Hematopoietic multipotent progenitor cell treated with erythropoietin and hydrocortisone succinate and interleukin-3 and kit ligand, for 8 days (in vitro differentiated cells): ENCODE results near the gene NKAIN1.
"Not testable (repeated sequence)": the region's sequence is repeated elsewhere in the genome, so short reads cannot be mapped to it uniquely, and the experiment has no call there.

ENCODE experiments used
- DNase-seq: peaks from one replicate; pipeline ENCODE4 v3.0.0-alpha.2; 2015

The NKAIN1 gene

DNA sequence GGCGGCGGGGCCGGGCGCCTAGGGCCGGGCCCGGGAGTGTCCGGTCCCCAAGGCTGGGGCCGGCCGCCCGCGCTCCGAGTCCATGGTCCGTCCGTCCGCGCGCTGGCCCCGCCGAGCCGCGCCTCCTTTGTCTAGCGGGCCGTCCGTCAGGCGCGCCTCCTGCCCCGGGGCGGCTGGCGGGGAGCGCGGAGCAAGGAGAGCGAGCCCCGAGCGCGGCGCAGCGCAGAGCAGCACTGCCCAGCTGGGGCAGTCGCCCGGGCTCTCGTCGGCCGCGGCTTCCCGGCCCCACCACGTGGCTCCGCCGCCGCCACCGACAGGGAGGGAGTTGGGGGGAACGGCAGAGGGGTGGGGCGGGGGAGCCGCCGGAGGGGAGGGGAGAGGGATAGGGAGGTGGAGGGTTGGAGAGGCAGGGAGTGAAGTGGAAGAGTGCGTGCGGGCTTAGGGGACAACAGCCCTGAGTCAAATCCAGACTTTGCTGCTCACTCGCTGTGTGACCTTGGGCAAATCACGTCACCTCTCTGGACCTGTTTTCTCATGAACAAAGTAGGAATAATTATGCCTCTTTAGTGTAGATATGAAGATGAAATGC, at the start of gene NKAIN1:
Gene NKAIN1 (minus strand): TSS at position 235 of the 589 bp plus-strand sequence. CDS start 340 bp downstream, outside the sequence.
- DNase-seq = no peak

DNA sequence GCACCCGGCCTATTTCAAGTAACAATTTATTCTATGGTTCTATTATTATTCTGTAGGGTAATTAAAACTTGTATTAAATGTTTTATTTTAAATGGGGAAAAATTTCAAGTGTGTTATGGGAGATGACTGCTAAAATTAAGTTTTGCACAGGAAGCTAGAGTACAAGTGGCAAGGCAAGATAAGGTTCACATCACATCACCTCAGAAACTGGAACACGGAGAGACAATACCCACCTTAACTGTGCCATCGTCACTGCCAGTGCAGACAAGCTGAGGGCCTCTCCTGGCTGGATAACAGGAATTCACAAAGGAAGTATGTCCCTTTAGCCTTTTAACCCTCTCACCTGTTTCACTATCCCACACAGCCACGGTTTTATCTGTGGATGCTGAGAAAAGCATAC, 49.3 kb upstream of the NKAIN1 start:
- DNase-seq = peak; percentile 45

DNA sequence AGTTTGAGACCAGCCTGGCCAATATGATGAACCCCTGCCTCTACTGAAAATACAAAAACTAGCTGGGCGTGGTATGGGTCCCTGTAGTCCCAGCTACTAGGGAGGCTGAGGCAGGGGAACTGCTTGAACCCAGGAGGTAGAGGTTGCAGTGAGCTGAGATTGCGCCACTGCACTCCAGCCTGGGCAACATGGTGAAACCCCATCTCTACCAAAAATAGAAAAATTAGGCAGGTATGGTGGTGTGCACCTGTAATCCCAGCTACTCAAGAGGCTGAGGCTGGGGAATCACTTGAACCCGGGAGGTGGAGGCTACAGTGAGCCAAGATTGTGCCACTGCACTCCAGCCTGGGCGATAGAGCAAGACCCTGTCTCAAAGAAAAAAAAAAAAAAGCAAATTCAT, 48.1 kb upstream of the NKAIN1 start:
- not testable (repeated sequence) for DNase-seq

DNA sequence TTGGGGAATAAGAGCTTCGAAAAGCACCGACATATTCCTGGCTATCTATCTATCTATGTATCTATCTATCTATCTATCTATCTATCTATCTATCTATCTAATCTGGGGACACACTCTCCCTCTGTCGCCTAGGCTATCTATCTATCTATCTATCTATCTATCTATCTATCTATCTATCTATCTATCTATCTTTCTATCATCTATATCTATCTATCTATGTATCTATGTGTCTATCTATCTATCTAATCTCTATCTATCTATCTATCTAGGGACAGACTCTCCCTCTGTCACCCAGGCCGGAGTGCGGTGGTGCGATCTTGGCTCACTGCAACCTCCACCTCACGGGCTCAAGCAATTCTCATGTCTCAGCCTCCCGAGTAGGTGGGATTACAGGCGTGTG, 42.7 kb upstream of the NKAIN1 start:
- DNase-seq = not testable (repeated sequence)

DNA sequence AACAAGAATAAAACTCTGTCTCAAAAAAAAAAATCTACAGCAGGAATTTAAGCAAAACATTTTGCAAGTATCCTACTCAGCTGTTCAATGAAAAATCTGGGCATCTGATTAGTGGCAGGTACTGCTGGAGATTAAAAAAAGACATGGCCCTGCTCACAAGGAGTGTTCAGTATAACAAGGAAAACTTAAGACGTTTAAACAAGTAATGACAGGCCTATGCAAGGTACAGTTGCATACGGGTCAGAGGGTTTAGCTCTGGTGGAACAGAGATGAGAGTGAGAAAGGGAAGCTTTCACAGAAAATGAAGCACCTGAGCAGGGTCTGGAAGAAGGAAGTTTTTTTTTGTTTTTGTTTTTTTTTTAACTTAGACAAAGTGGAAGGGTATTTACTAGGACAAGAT, 33.9 kb upstream of the NKAIN1 start:
- no peak for DNase-seq

DNA sequence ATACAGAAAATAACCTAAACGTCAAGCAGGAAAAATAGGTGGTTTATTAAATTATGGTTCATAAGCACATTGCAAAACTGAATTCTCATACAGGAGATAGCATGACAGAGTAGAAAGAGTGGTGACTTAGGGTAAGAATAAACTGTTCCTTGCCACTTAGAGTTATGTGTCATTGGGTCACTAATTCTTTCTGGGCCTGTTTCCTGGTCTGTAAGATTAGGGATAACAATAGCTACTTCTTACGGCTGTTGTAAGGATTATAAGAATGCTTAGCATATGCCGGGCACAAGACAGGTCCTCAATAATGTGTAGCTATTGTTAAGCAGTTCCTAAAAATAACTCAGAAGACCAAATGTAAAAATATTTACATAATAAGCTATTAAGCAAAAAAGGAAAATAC, 32.7 kb upstream of the NKAIN1 start:
- DNase-seq = no peak

DNA sequence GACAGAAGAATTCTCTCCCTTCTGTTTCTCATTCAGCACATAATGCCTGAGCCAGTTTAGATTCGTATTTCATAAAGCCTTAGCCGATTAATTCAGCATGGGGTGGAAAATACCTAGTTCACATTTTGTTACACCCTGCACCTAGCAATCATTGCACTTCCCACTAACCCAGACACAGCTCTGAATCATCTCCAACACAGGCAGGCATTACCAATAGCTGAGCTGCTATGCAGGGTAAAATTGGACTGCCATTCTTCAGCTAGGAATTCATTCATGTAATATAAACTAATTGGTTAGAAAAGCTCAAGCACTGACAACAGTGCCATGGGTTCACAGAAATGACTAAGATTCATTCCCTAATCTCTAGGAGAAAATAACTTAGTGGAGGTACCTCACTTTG, 26.9 kb upstream of the NKAIN1 start:
- no peak for DNase-seq

DNA sequence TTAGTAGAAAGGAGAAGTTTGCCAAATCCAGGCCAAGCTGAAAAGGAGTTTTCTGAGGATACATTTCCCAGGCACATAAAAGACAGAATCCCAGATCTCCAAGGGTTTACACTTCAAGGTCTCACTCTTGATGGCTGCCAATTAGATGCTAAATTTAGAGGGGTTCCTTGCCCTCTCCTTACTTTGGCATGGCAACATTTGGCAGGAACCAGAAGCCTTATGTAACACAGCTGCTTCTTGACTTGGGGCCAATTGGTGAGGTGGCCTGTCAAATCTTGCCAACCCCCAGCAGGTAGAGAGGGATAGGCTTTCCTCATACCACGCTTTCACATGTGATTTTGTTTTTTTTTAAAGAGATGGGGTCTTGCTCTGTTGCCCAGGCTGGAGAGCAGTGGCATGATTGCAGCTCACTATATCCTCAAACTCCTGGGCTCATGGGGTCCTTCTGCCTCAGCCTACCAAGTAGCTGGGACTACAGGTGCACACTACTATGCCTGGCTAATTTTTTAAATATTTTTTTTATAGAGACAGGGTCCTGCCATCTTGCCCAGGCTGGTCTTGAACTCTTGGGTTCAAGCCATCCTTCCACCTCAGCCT, 25.2 kb upstream of the NKAIN1 start:
- no peak for DNase-seq

DNA sequence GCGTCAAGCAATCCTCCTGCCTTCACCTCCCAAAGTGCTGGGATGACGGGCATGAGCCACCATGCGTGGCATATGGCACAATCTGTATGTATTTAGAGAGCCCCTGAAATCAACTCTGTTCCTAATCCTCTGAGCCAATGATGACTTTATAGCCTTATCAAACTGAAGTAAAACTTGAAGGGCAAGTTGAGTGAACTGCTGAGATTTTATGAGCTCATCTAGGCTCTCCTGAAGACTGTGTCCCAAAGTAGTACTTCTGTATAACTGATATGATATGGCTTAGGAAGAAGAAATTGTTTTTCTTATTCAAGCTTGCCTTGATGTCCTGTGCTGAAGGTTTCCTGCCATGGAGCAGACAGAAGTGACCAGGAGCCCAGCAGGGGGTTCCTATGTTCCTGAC, 23.7 kb upstream of the NKAIN1 start:
- no peak for DNase-seq

DNA sequence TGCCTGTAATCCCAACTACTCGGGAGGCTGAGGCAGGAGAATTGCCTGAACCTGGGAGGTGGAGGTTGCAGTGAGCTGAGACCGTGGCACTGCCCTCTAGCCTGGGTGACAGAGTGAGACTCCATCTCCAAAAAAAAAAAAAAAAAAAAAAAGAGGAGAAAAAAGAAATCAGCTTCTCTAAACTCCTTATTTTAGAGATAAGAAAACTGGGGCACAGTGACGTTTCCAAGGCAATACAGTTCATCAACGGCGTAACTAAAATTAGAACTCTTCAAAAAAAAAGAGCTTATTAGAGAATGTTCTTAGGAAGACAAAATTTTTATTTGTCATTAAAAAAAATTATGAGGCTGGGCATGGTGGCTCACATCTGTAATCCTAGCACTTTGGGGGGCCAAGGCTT, 22.7 kb upstream of the NKAIN1 start:
- DNase-seq = not testable (repeated sequence)

DNA sequence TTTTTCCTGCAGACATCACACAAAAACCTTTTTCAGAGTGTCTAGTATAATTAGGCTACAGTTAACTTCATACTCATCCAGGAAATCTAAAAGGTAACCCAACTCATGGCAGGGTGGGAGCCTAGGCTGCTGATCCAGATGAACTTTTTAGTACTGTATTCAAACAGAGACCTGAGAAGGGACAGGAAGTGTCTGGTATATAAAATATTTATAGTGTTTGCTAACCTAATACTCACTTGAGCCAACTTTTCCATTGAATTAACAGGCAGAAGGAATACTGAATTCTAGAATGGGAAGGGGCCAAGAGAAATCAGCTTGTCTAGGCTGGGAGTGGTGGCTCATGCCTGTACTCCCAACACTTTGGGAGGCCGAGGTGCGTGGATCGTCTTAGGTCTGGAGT, 22.2 kb upstream of the NKAIN1 start:
- no peak for DNase-seq

DNA sequence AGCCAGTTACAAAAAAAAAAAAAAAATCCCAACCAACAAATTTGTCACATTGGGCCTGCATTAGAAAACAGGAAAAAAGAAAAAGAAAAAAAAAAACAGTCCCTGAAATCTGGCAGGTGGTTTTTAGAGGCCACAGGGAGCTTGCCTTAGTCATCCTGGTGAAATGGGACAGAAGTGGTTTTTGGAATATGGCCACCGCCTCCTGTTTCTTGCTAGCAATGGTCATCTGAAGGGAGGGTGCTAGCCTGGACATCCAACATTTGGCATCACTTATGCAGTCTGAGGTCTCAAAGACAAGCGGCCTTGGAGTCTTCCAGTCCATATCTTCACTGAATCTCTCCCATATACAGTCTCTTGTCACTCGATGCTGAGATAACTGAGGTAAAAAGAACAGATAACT, 20.1 kb upstream of the NKAIN1 start:
- no peak for DNase-seq

DNA sequence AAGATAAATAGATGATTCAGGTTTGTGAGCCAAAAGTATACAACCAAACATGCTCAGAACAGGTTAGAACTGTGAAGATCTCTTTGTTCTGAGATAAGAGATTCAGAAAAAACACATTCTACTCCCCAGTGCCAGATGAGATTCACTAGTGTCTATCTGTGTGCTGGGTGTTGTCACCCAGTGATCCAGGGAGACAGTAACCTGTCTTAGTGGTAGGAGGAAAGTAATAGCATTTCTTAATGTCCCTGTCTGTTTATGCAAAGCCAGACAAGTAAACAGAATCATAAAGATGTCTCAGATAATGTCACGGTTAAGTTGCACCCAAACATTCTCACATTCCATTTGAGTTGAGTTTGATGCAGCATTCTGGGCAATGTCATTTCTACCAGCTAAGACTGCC, 18.9 kb upstream of the NKAIN1 start:
- DNase-seq = no peak

DNA sequence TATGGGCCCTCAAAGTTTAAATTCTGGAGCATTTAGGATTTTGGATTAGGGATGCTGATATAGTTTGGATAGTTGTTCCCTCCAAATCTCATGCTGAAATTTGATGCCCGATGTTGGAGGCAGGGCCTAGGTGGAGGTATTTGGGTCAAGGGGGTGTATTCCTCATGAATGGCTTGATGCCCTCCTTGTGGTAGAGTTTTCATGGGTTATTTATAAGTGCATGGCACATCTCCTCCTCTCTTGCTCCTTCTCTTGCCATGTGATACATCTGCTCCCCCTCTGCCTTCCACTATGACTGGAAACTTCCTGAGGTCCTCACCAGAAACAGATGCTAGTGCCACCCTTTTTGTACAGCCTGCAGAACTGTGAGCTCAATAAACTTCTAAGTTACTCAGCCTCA, 17.5 kb upstream of the NKAIN1 start:
- no peak for DNase-seq

DNA sequence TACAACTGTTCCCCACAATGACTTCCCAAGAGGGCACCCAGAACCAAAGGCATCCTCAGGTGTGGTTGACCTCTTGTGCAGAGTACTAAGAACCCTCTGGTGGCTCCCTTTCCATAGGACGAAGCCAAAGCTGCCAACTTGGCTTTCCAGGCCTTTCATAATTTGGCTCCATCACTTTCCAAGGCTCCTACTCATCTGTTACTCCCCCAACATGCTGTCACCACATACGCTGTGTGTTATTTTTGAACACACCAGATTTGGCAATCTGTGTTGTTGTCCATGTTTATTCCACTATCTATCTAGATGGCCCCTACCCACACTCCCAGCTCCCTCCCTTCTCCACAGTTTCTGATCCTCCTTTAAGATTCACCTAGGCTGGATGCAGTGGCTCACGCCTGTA, 10.2 kb upstream of the NKAIN1 start:
- no peak for DNase-seq

DNA sequence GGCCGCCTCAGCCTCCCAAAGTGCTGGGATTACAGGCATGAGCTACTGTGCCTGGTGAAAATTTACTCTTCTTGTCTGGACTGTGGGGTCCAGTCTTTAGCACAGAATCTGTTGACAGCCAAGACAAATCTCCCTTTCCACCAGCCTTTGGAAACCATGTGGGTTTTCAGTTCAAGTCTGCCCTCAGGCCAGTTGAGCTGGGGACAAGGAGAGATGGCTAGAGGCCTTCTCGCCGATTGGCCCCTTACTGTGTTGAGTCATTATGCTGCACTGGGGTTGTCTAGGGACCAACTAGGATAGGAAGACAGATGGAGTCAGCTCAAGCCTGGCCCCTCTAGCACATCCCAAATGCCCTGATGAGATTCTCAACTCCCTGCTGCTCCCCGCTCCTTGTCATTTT, 8.6 kb upstream of the NKAIN1 start:
- DNase-seq = no peak

DNA sequence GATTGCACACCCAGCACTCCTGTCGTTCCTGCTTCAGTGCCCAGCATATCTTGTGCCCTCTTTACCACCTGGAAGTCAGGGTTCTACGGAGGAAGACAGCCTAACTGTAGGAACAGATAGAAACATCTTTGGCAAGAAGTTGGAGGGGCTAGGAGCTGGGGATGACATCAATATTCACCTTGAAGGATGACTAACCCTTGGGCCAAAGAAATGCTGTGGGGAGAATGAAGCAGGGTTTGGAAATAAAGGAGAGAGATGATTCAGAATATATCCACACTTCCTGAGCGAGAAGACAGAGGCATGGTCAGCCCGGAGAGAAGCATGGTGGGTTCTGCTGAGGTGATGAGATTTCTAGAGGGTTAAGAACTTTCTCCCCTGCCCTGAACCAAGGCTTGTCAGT, 4.6 kb upstream of the NKAIN1 start:
- DNase-seq = no peak

DNA sequence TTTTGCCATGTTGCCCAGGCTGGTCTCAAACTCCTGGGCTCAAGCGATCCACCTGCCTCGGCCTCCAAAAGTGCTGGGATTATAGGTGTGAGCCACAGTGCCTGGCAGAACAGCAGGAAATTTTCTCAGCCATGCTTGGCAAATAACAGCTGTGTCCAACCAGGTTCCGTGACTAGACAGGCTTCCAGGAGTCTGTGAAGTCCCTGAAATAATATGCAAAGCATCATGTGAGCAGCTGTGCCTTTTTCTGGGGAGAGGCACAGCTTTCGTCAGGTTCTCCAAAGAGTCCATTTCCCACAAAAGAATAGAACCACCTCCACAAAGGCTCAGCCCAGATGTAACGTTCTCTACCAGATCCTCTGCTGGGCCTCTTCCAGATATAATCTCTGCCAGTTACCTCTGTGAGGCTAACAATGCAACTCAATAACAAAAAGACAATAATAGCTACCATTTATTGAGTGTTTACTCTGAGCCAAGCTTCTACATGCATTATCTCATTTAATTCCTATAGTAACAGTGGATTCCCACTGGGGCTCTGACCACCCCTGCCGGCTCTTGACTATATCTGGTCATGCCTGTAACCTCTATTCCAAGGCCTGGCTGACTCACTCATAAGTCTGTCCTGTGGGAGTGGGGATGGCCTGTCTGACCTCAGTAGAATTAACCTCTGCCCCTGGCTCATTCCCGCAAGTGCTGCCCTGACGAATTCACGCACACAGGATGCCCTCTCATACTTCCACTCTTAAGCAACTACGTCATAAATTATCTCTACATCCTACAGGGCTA, 4.0 kb upstream of the NKAIN1 start:
- no peak for DNase-seq

DNA sequence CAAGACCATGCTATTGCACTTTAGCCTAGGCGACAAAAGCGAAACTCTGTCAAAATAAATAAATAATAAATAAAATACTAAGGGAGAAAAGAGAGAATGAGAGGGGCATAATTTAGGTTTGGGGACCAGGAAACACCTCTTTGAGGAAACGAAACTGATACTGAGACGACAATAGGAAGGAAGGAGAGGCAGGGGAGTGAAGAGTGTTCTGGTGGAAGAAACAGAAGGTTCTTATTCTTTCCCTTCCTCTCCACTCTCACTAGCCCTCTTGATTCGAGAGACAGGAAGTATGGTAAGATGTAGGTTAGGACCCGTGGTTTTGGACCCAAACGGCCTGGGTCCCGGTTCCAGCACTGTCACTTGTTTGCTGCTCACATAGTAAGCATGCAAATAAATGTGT, 1.6 kb upstream of the NKAIN1 start:
- DNase-seq = no peak

DNA sequence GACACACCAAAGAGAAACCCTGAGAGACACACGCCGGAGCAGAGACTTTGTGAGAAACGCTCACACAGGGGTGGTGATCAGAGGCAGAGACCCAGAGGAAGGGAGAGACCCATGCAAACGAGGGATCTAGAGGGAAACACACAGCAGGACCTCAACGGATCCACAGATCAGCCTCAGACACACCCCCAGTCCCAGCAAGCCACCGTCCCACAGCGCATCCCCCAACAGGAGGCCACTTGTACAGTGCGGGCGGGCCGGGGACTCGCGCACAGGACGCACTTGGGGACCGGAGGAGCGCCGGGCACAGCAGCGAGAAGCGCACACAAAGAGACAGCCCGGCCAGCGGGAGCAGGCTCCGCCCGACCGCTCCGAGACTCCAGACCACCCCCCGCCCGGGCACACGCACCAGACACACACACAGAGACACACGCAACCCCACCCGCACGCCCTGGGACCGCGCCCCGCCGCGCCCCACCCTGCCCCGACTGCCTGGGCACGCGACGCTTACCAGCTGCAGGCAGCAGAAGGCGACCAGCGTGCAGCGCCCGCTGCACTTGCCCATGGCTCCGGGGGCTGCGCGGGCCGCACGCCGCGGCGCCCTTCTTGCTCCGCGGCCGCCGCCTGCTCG, 587 bp downstream of the NKAIN1 start:
- peak; percentile 13 for DNase-seq

DNA sequence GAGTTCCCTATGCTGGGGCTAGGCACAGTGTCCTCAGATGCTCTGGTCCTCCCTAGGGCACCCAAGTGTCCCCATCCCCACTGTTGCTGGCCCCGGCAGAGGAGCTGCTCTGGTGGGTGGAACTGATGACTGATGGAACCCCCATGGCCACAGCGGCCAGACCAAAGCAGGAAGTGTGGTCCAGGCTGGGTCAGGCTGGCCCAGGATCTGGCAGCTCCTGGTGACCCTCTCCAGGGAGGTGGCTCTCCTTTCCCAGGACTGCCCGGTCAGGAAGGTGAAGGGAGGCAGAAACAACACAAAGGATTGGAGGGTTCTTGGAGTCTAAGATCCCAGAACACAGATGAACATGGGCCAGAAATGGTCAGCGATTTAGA, 1.1 kb downstream of the NKAIN1 start:
- no peak for DNase-seq

DNA sequence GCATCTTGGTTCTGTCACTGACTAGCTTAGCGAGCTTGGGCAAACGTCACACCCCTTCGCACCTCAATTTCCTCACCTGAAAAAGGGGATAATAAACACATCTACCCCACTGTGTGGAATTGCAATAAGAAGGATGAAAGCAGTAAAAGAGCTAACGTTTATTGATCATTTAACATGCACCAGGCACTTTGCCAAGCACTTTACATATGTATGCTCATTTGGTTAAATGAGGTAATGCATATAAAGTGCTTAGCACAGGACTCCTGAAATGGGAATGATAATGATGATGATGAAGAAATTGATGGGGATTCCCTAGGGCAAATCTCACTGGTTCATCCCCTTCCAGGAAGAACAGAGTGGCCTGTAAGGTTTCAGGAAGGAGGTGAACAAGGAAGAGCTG, 4.8 kb downstream of the NKAIN1 start:
- no peak for DNase-seq

DNA sequence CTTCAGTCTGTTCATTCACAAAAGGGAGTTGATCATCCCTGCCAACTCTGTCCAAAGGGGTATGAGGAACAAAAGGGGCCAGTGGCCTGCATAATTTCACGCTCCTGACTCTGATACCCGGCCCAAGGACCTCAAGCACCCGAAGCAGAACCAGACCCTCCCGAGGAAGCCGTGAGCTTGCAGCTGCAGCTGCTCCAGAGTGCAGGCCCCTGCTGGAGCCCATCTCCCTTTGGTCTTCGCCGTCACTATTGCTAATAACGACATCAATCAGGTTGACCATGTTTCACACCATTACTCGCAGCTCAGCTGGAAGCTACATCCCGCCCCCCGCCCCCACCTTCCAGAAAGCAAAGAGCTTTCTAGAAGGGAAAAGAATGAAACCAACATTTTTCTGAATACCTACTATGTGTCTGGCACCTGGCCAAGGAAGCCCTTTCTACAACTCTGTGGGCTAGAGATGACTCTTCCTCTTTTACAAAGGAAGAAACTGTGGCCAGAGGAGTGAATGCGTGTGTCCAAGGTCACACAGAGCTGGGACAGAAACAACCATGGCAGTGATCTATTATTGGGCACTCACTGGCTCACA, 5.5 kb downstream of the NKAIN1 start:
- DNase-seq = no peak

DNA sequence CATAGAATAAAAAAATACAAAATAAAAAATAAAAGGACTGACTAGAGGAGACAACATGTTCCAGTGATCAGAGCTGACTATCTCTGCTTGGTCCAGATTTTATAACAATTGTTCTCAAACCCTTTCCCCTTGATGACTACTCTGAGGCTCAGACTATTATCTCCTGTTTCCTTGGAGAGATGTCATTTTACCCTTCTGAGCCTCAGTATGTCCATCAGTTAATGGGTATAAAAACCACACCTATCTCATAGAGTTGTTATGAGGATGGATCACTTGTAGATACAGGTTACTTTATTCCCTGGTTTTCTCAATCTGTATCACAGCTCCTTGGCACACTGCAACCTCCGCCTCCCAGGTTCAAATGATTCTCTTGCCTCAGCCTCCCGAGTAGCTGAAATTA, 7.0 kb downstream of the NKAIN1 start:
- no peak for DNase-seq
